HEK293 (cell line): Measurements from ENCODE around the gene CRYBA2.

Source experiments
- CTCF ChIP-seq: fragments of 450-650 bp; formaldehyde crosslinking; IDR thresholded peaks from 2 replicates; pipeline ENCODE4 v1.5.1; 2016; ENCODE audit warnings: missing biosample characterization, missing genetic modification characterization
- REST ChIP-seq: fragments of 450-650 bp; formaldehyde crosslinking; IDR thresholded peaks from 2 replicates; pipeline ENCODE4 v1.5.1; 2016; ENCODE audit warnings: missing biosample characterization, missing genetic modification characterization
- TRIM28 ChIP-seq: IDR thresholded peaks from 2 replicates; pipeline ENCODE4 v1.6.1; 2011; ENCODE audit warnings: low read length, control low read depth, borderline replicate concordance
- ZBTB21 ChIP-seq: fragments of 450-650 bp; formaldehyde crosslinking; IDR thresholded peaks from 2 replicates; pipeline ENCODE4 v1.5.1; 2017; ENCODE audit warnings: missing biosample characterization, missing genetic modification characterization
- ZNF112 ChIP-seq: fragments of 450-650 bp; formaldehyde crosslinking; IDR thresholded peaks from 2 replicates; pipeline ENCODE4 v1.5.0; 2017; ENCODE audit warnings: missing biosample characterization, missing genetic modification characterization
- ZNF138 ChIP-seq: fragments of 450-650 bp; formaldehyde crosslinking; IDR thresholded peaks from 2 replicates; pipeline ENCODE4 v1.5.1; 2016; ENCODE audit warnings: missing biosample characterization, missing genetic modification characterization, borderline replicate concordance
- ZNF148 ChIP-seq: fragments of 450-650 bp; formaldehyde crosslinking; IDR thresholded peaks from 2 replicates; pipeline ENCODE4 v1.5.0; 2017; ENCODE audit warnings: missing biosample characterization, missing genetic modification characterization, borderline replicate concordance
- ZNF2 ChIP-seq: fragments of 450-650 bp; formaldehyde crosslinking; IDR thresholded peaks from 2 replicates; pipeline ENCODE4 v1.5.1; 2016; ENCODE audit warnings: missing biosample characterization, missing genetic modification characterization
- ZNF239 ChIP-seq: fragments of 450-650 bp; formaldehyde crosslinking; IDR thresholded peaks from 2 replicates; pipeline ENCODE4 v1.5.1; 2016; ENCODE audit warnings: missing biosample characterization, missing genetic modification characterization
- ZNF26 ChIP-seq: fragments of 450-650 bp; formaldehyde crosslinking; IDR thresholded peaks from 2 replicates; pipeline ENCODE4 v1.5.1; 2016; ENCODE audit warnings: missing biosample characterization, missing genetic modification characterization
- ZNF274 ChIP-seq, 2 experiments: fragments of 200-500 bp in 1 of 2; fragments of 450-650 bp in 1 of 2; sonication (Bioruptor generic) in 1 of 2; formaldehyde crosslinking in 1 of 2; IDR thresholded peaks; 2 replicates each; pipeline versions ENCODE4 v1.5.1 to v1.6.1; 2014 to 2016; ENCODE audit warnings: borderline replicate concordance in 1 of 2, inconsistent platforms in 1 of 2, low read length in 1 of 2, missing biosample characterization in 1 of 2, missing genetic modification characterization in 1 of 2
- ZNF513 ChIP-seq: fragments of 450-650 bp; IDR thresholded peaks from 2 replicates; pipeline ENCODE4 v1.5.1; 2018; ENCODE audit warnings: missing biosample characterization, missing genetic modification characterization

GRCh38 chr2:218975060-218975777 lies 18.0 kb downstream of the CRYBA2 start:
- TF ChIP-seq ZNF239 (tag by site-specific recombination) (no peak), ZBTB21 (no peak), ZNF148 (tag by site-specific recombination) (no peak), CTCF (tag by site-specific recombination) (no peak), ZNF112 (tag by site-specific recombination) (no peak), ZNF274 (IDR thresholded peaks at IDR 0.05; ENCODE audit: low read length) (no peak), ZNF274 (tag by site-specific recombination; IDR thresholded peaks at IDR 0.05; ENCODE audit: borderline replicate concordance) (no peak), ZNF2 (no peak), ZNF26 (no peak), ZNF513 (no peak), TRIM28 (no peak), REST (no peak), ZNF138 (tag by site-specific recombination) (no peak)
